GM19463 (cell line): ENCODE measurements around the gene BLVRB.
A peak's percentile ranks its signal among the peaks of the same experiment; 100 is the strongest.

Source experiments
- ATAC-seq: cut with Tn5 transposase; IDR thresholded peaks from one replicate; pipeline ENCODE4 v1.9.1; 2021; ENCODE audit warnings: mild to moderate bottlenecking, moderate library complexity; ENCODE audit not compliant: unreplicated experiment

The BLVRB gene

GRCh38 chr19:40424637-40425449, 40.7 kb downstream of the BLVRB start:
- no peak for ATAC-seq

DNA sequence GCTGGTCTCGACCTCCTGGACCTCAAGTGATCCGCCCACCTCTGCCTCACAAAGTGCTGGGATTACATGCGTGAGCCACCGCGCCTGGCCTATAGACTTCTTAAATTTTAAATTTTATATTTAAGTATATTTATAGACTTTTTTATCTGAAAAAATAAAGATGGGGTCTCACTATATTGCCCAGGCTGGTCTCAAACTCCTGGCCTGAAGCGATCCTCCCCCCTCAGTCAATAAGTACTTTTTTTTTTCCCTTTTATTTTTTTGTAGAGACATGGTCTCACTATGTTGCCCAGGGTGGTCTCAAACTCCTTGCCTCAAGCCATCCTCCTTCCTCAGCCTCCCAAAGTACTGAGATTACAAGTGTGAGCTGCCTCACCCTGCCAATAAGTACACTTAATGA, 41.6 kb downstream of the BLVRB start:
- no peak for ATAC-seq

DNA sequence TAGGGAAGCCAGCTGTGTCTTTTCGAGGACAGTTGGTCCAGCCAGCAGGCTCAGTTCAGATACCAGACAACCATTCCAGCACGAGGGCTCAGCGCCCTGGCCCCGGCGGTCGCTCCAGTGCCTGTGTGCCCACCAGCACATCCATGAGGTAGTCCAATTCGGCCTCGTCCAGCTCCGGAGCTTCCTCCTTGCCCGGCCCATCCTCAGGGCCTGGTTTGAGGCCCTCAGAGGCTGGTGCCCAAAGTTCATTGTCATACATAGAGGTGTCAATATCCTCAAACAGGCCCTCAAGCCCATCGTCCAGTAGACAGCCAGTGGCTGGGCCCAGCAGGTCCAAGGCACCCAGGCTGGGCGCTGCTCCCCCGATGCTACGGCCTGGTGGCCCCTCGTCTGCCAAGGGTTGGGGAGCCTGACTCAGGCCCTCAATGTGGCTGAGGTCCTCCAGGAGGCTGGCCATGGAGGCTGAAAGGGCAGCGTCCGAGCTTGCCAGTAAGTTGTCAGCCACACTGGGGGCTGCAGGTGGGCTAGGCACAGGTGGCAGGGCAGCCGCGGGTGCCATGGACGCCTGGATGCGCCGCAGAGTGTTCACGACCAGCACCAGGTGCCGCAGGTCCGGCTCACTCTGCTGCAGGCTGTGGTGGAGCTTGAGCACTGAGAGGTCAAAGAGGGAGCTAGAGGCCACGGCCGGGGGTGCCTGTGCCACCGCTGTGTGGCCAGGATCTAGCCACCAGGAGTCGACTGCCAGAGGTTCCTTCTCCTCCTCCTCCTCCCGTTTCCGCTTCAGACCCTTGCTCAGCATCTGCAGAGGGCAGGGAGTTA, 42.6 kb downstream of the BLVRB start:
- ATAC-seq: no peak

GRCh38 chr19:40421993-40422747, 43.4 kb downstream of the BLVRB start:
- no peak for ATAC-seq

- ATAC-seq: peak; percentile 38
Measured at GRCh38 chr19:40420766-40421765, 44.5 kb downstream of the BLVRB start.

- ATAC-seq: no peak
Measured at GRCh38 chr19:40420451-40420765, 45.1 kb downstream of the BLVRB start.

DNA sequence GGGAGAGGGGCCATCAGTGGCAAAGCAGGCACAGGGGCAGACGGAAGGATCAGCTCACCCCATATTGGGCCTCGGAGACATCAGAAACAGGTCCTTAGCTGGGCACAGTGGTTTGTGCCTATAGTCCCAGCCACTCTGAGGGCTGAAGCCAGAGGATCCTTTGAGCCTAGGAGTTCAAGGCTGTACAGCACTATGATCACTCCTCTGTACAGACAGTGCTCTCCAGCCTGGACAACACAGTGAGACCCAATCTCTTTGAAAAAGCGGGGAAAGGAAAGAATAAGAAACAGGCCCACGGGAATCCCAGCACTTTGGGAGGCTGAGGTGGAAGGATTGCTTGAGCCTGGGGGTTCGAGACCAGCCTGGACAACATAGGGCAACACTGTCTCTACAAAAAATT, 45.8 kb downstream of the BLVRB start:
- ATAC-seq: no peak

DNA sequence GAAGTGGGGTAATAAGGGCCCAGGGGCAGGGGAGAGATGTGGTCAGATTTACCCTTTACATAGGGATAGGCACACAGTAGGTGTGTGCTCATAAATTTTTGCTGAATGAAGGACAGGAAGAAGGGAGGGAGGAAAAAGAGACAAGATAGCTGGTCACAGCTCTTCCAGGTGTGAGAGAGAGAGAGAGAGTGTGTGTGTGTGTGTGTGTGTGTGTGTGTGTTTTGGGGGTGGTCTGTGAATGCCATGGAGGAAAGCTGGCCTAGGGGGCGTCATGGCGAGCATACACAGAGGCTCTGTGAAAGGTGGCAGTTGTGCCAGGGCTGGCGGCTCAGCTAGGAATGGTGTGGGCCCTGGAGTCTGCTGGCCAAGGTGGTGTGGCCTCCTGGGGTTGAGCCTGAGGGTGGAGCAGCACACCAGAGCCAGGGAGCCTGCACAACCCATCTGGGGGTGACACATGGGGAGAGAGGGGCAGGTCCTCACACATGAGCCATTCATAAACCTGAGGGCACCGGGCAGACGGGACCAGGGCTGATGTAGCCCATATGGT, 46.4 kb downstream of the BLVRB start:
- ATAC-seq: no peak

- ATAC-seq: no peak
Measured at GRCh38 chr19:40418040-40418439, 47.5 kb downstream of the BLVRB start.

GRCh38 chr19:40417643-40417981, 47.9 kb downstream of the BLVRB start:
- ATAC-seq: no peak

DNA sequence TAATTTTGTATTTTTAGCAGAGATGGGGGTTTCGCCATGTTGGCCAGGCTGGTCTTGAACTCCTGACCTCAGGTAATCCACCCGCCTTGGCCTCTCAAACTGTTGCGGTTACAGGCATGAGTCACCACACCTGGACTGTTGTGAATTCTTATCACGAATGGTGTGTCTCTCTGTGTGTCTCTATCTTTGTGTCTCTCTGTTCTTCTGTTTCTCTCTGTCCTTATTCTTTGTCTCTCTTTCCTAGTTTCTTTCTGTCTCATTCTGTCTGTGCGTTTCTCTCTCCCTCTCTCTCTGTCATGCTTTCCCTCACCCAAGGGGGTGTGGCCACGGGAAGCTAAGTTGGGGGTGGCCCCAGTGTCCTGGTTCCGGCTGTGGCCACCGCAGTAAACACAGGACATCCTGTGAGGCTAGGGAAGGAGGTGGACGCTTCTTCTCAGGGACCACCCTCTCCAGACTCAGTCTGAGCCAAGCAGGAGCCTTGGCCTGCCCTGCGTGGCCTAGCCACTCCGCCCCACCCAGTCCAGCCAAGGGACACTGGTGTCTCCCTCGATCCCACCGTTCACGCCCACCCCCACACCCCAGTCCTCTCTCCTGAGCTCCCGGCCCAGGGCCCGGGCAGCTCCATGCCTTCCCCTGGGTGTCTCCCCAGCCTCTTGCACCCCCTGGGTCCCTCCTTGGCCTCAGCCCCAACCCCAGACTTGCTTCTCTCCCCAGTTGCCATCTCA, 48.5 kb downstream of the BLVRB start:
- ATAC-seq: no peak

DNA sequence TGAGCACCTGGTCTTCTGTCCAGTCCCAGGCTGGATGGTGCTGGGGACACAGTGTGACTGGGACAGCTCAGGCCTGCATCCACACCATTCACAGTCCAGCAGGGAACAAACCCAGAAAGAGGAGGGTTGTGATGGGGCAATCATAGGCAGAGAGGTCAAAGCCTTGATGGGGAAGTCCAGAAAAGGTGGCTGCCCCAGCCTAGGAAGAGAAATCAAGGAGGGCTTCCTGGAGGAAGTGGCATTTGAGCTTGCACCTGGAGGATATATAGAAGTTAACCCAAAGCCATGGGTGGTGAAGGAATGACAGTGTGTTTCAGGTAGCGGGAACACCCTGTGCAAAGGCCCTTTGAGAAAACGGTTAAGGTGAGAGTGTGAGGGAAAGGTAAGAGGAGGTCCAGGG, 49.8 kb downstream of the BLVRB start:
- no peak for ATAC-seq

- no peak for ATAC-seq
Measured at GRCh38 chr19:40414542-40415535, 50.7 kb downstream of the BLVRB start.

DNA sequence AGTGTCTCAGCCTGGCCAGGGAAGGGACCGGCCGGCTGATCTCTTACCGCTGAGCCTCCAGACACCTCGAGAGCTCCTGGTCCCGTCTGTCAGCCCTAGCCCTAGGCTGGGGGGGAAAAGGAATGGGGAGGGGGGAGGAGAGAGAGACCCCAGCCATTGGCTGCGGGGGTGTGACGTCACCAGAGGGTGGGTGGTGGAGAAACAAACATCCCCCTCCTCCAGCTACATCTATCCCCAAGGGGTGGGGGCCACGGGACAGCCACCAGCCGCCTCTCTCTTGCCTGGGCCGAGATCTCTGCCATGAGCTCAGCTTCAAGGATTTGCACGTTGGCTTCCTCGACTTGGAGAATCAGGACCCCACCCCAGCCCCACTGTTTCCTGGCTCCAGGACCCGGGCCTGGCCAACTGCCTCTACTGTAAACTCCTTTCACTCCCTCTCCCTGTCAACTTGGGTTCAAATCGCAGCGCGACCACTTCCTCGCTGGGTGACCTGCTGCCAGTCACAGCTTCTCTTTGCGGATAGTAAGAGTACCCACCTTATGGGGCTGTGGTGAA, 52.2 kb downstream of the BLVRB start, which contains the start of gene PRX:
TSS of gene PRX (minus strand) at position 88 of the 555 bp plus-strand sequence. CDS start 5,446 bp downstream, outside the sequence.
- no peak for ATAC-seq

DNA sequence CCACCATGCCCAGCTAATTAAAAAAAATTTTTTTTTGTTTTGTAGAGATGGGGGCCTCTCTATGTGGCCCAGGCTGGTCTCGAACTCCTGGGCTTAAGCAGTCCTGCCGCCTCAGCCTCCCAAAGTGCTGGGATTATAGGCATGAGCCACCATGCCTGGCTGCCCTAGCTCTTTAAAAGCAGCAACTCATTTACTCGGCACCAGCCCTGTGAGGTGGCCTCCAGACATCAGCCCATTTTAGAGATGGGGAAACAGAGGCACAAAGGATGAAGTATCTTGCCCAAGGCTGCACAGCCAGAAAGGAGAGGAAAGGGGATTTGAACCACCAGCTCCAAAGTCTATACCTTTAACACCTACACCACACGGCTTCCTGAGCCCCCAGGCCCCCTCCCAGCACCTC, 52.7 kb downstream of the BLVRB start:
- ATAC-seq: no peak

GRCh38 chr19:40411958-40412499, 53.5 kb downstream of the BLVRB start:
- no peak for ATAC-seq

- no peak for ATAC-seq
Measured at GRCh38 chr19:40411125-40411842, 54.3 kb downstream of the BLVRB start.
